PFSK-1 (cell line): ENCODE results near the gene KCNMA1.

Experiments used
- FOXP2 ChIP-seq: optimal IDR thresholded peaks from 2 replicates; pipeline ENCODE3; 2011; ENCODE audit warnings: borderline replicate concordance, control low read depth, inconsistent platforms; ENCODE audit not compliant: insufficient read depth; ENCODE audit errors: extremely low read length, extremely low read depth
- POLR2AphosphoS5 ChIP-seq: IDR thresholded peaks from 2 replicates; pipeline ENCODE4 v1.6.1; 2012; ENCODE audit warnings: low read depth, mild to moderate bottlenecking, control low read depth, low read length, moderate library complexity
- SIN3A ChIP-seq: IDR thresholded peaks from 2 replicates; pipeline ENCODE4 v1.6.1; 2012; ENCODE audit warnings: mild to moderate bottlenecking, low read length, moderate library complexity, borderline replicate concordance; ENCODE audit not compliant: insufficient read depth
- TAF1 ChIP-seq: IDR thresholded peaks from 2 replicates; pipeline ENCODE4 v1.6.1; 2012; ENCODE audit warnings: low read length, control low read depth, borderline replicate concordance; ENCODE audit not compliant: insufficient read depth
- TF ChIP-seq, protein P1 (sequence below), 2 experiments: IDR thresholded peaks; 2 replicates each; pipeline versions ENCODE4 v1.6.1 to v1.8.0; 2011 to 2012; ENCODE audit warnings: low read depth in 2 of 2, low read length in 2 of 2, control low read depth in 1 of 2, inconsistent platforms in 1 of 2, mild to moderate bottlenecking in 1 of 2, moderate library complexity in 1 of 2; ENCODE audit not compliant: insufficient read depth in 1 of 2

KCNMA1 gene

DNA sequence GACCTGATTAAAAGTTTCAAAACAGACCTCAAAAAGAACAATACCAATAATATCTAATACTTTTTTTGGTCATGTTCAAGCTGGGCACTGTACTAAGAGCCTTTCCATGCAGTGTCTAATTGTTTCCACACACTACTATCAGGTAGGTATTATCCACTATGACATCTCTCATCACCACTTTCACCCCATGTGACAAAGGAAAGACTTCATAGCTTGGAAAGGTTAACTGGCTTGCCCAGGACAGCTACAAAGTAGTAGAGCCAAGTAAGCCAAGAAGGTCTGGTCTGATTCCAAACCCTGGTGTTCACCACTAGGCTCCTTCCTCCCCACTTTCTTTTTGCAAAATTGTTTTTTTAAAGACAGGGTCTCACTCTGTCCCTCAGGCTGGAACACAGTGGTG lies 400.5 kb downstream of the KCNMA1 start:
- TF ChIP-seq SIN3A = no peak
- TF ChIP-seq, protein P1, sequence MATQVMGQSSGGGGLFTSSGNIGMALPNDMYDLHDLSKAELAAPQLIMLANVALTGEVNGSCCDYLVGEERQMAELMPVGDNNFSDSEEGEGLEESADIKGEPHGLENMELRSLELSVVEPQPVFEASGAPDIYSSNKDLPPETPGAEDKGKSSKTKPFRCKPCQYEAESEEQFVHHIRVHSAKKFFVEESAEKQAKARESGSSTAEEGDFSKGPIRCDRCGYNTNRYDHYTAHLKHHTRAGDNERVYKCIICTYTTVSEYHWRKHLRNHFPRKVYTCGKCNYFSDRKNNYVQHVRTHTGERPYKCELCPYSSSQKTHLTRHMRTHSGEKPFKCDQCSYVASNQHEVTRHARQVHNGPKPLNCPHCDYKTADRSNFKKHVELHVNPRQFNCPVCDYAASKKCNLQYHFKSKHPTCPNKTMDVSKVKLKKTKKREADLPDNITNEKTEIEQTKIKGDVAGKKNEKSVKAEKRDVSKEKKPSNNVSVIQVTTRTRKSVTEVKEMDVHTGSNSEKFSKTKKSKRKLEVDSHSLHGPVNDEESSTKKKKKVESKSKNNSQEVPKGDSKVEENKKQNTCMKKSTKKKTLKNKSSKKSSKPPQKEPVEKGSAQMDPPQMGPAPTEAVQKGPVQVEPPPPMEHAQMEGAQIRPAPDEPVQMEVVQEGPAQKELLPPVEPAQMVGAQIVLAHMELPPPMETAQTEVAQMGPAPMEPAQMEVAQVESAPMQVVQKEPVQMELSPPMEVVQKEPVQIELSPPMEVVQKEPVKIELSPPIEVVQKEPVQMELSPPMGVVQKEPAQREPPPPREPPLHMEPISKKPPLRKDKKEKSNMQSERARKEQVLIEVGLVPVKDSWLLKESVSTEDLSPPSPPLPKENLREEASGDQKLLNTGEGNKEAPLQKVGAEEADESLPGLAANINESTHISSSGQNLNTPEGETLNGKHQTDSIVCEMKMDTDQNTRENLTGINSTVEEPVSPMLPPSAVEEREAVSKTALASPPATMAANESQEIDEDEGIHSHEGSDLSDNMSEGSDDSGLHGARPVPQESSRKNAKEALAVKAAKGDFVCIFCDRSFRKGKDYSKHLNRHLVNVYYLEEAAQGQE (IDR thresholded peaks at IDR 0.05; ENCODE audit: insufficient read depth in 1 of 2, low read depth in 2 of 2, low read length in 2 of 2) = no peak
- TF ChIP-seq TAF1 = no peak
- TF ChIP-seq FOXP2 = no peak

- TF ChIP-seq SIN3A = no peak
- TF ChIP-seq FOXP2 = no peak
- TF ChIP-seq TAF1 = no peak
- TF ChIP-seq POLR2AphosphoS5 = no peak
These were observed 400.9 kb downstream of the KCNMA1 start for GRCh38 chr10:77236700-77237099.

GRCh38 chr10:77236029-77236428 lies 401.6 kb downstream of the KCNMA1 start:
- TF ChIP-seq SIN3A = no peak
- TF ChIP-seq FOXP2 = no peak
- no peak for TF ChIP-seq POLR2AphosphoS5
- TF ChIP-seq, protein P1 (IDR thresholded peaks at IDR 0.05; ENCODE audit: insufficient read depth in 1 of 2, low read depth in 2 of 2, low read length in 2 of 2) = no peak
- no peak for TF ChIP-seq TAF1

GRCh38 chr10:77234599-77234998 lies 403.0 kb downstream of the KCNMA1 start:
- no peak for TF ChIP-seq SIN3A
- TF ChIP-seq TAF1 = no peak
- TF ChIP-seq POLR2AphosphoS5 = no peak
- TF ChIP-seq, protein P1 (IDR thresholded peaks at IDR 0.05; ENCODE audit: insufficient read depth in 1 of 2, low read depth in 2 of 2, low read length in 2 of 2) = no peak
- no peak for TF ChIP-seq FOXP2

- TF ChIP-seq FOXP2 (no peak), SIN3A (no peak), TAF1 (no peak), POLR2AphosphoS5 (no peak)
- TF ChIP-seq, protein P1 (IDR thresholded peaks at IDR 0.05; ENCODE audit: insufficient read depth in 1 of 2, low read depth in 2 of 2, low read length in 2 of 2) = no peak
These were observed 404.1 kb downstream of the KCNMA1 start for GRCh38 chr10:77233466-77233865.
